HepG2 (cell line): ENCODE data around the gene FBXO33. TPM values are rescaled to one million over a fixed set of nuclear protein-coding genes. Genes with fewer than 3 reads are reported as not detected.
A peak's percentile ranks its signal among the peaks of the same experiment; 100 is the strongest.

ENCODE experiments used
- ERF ChIP-seq: IDR thresholded peaks from 2 replicates; pipeline ENCODE4 v1.6.1; 2018; ENCODE audit warnings: missing biosample characterization, missing genetic modification reagents
- NFYB ChIP-seq: sonication (generic); formaldehyde crosslinking; IDR thresholded peaks from 2 replicates; pipeline ENCODE4 v1.4.0; 2020; ENCODE audit warnings: missing genetic modification reagents
- NRL ChIP-seq: sonication (generic); formaldehyde crosslinking; IDR thresholded peaks from 2 replicates; pipeline ENCODE4 v1.5.0; 2020; ENCODE audit warnings: missing genetic modification reagents, mild to moderate bottlenecking, moderate library complexity, borderline replicate concordance
- PRMT3 ChIP-seq: sonication (generic); formaldehyde crosslinking; IDR thresholded peaks from 2 replicates; pipeline ENCODE4 v1.8.1; 2022; ENCODE audit warnings: low read depth, mild to moderate bottlenecking, moderate library complexity, missing genetic modification reagents, borderline replicate concordance
- SP4 ChIP-seq: sonication (generic); formaldehyde crosslinking; IDR thresholded peaks from 2 replicates; pipeline ENCODE4 v1.8.1; 2023; ENCODE audit warnings: mild to moderate bottlenecking, missing genetic modification reagents
- TP53 ChIP-seq: sonication (generic); formaldehyde crosslinking; conservative IDR thresholded peaks from 2 replicates; pipeline ENCODE4 v1.4.0; 2020; ENCODE audit warnings: missing genetic modification reagents
- ZNF503 ChIP-seq: sonication (generic); formaldehyde crosslinking; IDR thresholded peaks from 2 replicates; pipeline ENCODE4 v1.4.0; 2020; ENCODE audit warnings: missing genetic modification reagents
- ZNF547 ChIP-seq: sonication (generic); formaldehyde crosslinking; IDR thresholded peaks from 2 replicates; pipeline ENCODE4 v1.5.1; 2020; ENCODE audit warnings: mild to moderate bottlenecking, missing genetic modification reagents
- polyA plus RNA-seq, 8 experiments: library from polyadenylated mRNA; depleted of rRNA in 3 of 8; stranded (reverse) in 7 of 8; unstranded in 1 of 8; fragments of >200 nt; fragmentation: Illumina TruSeq in 4 of 8; extraction: Trizol in 4 of 8; gene quantifications; 2 replicates each; pipeline versions ENCODE4 v1.2.1 to v1.2.3, GENCODE V29; 2011 to 2016; ENCODE audit warnings: low read depth in 4 of 8, missing spikeins in 1 of 8, mixed read lengths in 1 of 8; ENCODE audit not compliant: insufficient read depth in 1 of 8
- total RNA-seq, 5 experiments: library from RNA; depleted of rRNA; stranded (reverse); fragments of >200 nt; fragmentation: Illumina TruSeq; extraction: Trizol; gene quantifications; 2 replicates each; pipeline ENCODE4 v1.2.3, GENCODE V29; 2016; ENCODE audit warnings: low read depth in 1 of 5
- TF ChIP-seq, protein P1 (sequence below): sonication (generic); formaldehyde crosslinking; IDR thresholded peaks from 2 replicates; pipeline ENCODE4 v1.4.0; 2020; ENCODE audit warnings: missing genetic modification reagents
- TF ChIP-seq, protein P2 (sequence below): sonication (generic); formaldehyde crosslinking; conservative IDR thresholded peaks from 2 replicates; pipeline ENCODE4 v1.5.0; 2020; ENCODE audit warnings: missing genetic modification reagents

The FBXO33 gene
- total and polyA plus RNA-seq, 2 of the 13 experiments (the other 11 are each of a cell fraction or from before 2014, with no cell fraction given) = 15.5 to 16.9 TPM

DNA sequence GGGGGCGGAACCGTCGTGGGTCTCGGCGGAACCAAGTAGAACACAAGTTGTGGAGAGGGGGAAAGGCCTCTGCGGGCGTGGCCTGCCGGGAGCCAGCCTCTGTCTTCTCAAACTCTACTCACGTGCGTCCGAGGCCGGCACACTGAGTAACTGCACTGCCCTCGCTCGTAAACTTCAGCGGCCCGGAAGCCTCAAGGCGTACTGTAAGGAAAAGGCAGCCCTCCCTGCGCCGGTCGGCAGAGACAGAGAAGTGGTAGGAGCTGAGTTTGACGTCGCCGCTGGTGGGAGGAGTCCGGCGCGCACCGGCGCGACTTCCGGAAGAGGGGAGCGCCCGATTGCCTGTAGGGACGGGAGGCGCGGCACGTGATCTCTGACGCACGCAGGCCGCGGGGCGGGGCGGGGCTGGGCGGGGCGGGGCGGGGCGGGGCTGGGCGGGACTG, at the start of gene FBXO33 (continued):
- TF ChIP-seq NRL (CRISPR knock-in tag) (peak; percentile 84), ERF (CRISPR knock-in tag) (peak; percentile 63; the same call in 1 of the 2 replicates), NFYB (CRISPR knock-in tag) (peak; percentile 80), ZNF503 (CRISPR knock-in tag) (no peak), SP4 (CRISPR knock-in tag) (peak; percentile 89; the same call in 1 of the 2 replicates), ZNF547 (CRISPR knock-in tag) (peak; percentile 82; the same call in 1 of the 2 replicates), TP53 (CRISPR knock-in tag) (no peak; the same call in 1 of the 2 replicates), PRMT3 (0 out of 2 replicates have a peak, but pooled peaks have one; percentile 83)
- TF ChIP-seq, protein P1, sequence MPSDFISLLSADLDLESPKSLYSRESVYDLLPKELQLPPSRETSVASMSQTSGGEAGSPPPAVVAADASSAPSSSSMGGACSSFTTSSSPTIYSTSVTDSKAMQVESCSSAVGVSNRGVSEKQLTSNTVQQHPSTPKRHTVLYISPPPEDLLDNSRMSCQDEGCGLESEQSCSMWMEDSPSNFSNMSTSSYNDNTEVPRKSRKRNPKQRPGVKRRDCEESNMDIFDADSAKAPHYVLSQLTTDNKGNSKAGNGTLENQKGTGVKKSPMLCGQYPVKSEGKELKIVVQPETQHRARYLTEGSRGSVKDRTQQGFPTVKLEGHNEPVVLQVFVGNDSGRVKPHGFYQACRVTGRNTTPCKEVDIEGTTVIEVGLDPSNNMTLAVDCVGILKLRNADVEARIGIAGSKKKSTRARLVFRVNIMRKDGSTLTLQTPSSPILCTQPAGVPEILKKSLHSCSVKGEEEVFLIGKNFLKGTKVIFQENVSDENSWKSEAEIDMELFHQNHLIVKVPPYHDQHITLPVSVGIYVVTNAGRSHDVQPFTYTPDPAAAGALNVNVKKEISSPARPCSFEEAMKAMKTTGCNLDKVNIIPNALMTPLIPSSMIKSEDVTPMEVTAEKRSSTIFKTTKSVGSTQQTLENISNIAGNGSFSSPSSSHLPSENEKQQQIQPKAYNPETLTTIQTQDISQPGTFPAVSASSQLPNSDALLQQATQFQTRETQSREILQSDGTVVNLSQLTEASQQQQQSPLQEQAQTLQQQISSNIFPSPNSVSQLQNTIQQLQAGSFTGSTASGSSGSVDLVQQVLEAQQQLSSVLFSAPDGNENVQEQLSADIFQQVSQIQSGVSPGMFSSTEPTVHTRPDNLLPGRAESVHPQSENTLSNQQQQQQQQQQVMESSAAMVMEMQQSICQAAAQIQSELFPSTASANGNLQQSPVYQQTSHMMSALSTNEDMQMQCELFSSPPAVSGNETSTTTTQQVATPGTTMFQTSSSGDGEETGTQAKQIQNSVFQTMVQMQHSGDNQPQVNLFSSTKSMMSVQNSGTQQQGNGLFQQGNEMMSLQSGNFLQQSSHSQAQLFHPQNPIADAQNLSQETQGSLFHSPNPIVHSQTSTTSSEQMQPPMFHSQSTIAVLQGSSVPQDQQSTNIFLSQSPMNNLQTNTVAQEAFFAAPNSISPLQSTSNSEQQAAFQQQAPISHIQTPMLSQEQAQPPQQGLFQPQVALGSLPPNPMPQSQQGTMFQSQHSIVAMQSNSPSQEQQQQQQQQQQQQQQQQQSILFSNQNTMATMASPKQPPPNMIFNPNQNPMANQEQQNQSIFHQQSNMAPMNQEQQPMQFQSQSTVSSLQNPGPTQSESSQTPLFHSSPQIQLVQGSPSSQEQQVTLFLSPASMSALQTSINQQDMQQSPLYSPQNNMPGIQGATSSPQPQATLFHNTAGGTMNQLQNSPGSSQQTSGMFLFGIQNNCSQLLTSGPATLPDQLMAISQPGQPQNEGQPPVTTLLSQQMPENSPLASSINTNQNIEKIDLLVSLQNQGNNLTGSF (CRISPR knock-in tag) = peak; percentile 20; the same call in 1 of the 2 replicates
- TF ChIP-seq, protein P2, sequence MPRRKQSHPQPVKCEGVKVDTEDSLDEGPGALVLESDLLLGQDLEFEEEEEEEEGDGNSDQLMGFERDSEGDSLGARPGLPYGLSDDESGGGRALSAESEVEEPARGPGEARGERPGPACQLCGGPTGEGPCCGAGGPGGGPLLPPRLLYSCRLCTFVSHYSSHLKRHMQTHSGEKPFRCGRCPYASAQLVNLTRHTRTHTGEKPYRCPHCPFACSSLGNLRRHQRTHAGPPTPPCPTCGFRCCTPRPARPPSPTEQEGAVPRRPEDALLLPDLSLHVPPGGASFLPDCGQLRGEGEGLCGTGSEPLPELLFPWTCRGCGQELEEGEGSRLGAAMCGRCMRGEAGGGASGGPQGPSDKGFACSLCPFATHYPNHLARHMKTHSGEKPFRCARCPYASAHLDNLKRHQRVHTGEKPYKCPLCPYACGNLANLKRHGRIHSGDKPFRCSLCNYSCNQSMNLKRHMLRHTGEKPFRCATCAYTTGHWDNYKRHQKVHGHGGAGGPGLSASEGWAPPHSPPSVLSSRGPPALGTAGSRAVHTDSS (CRISPR knock-in tag) = peak; percentile 99; the same call in 1 of the 2 replicates
